Karpas-422 (cell line): ENCODE data around the gene TH. TPM values are rescaled to one million over a fixed set of nuclear protein-coding genes. Genes with fewer than 3 reads are reported as not detected.

Experiments used
- DNase-seq: peaks from one replicate; pipeline ENCODE4 v3.0.0-alpha.2; 2015
- H2AFZ ChIP-seq: fragments of 200-600 bp; sonication (generic); 2 replicates; pipeline ENCODE4 v1.6.1; 2014; ENCODE audit warnings: antibody characterized with exemption, low read length, mixed read lengths
- H3K27ac ChIP-seq: fragments of 200-600 bp; sonication (generic); 2 replicates; pipeline ENCODE4 v1.5.1; 2014; ENCODE audit warnings: mild to moderate bottlenecking, low read length, moderate library complexity
- H3K27me3 ChIP-seq: fragments of 200-600 bp; sonication (generic); 2 replicates; pipeline ENCODE4 v1.6.1; 2014; ENCODE audit warnings: low read length, mixed read lengths
- H3K36me3 ChIP-seq: fragments of 200-600 bp; sonication (generic); 2 replicates; pipeline ENCODE4 v1.6.1; 2014; ENCODE audit warnings: low read length, mixed read lengths; ENCODE audit not compliant: insufficient read depth
- H3K4me1 ChIP-seq: fragments of 200-600 bp; sonication (generic); 2 replicates; pipeline ENCODE4 v1.6.1; 2014; ENCODE audit warnings: mild to moderate bottlenecking, low read length, mixed read lengths
- H3K4me2 ChIP-seq: fragments of 200-600 bp; sonication (generic); 2 replicates; pipeline ENCODE4 v1.6.1; 2014; ENCODE audit warnings: low read length, low read depth, mild to moderate bottlenecking; ENCODE audit not compliant: poor library complexity, severe bottlenecking
- H3K4me3 ChIP-seq: fragments of 200-600 bp; sonication (generic); 2 replicates; pipeline ENCODE4 v1.5.1; 2014; ENCODE audit warnings: mild to moderate bottlenecking, antibody characterized with exemption, low read length, mixed read lengths
- H3K79me2 ChIP-seq: fragments of 200-600 bp; sonication (generic); 2 replicates; pipeline ENCODE4 v1.6.1; 2014; ENCODE audit warnings: mild to moderate bottlenecking, low read length, mixed read lengths
- H3K9ac ChIP-seq: fragments of 200-600 bp; sonication (generic); 2 replicates; pipeline ENCODE4 v1.6.0; 2014; ENCODE audit warnings: low read length
- H3K9me2 ChIP-seq: fragments of 200-600 bp; sonication (generic), shearing (Covaris generic); replicated peaks from 2 replicates; pipeline ENCODE4 v1.6.0; 2014; ENCODE audit warnings: mild to moderate bottlenecking, low read length, moderate library complexity; ENCODE audit not compliant: insufficient read depth
- H3K9me3 ChIP-seq: fragments of 300-700, 200-600 bp; sonication (generic); 2 replicates; pipeline ENCODE4 v1.6.1; 2014; ENCODE audit warnings: low read length, mixed read lengths
- H4K20me1 ChIP-seq: fragments of 200-600 bp; sonication (generic); 2 replicates; pipeline ENCODE4 v1.6.1; 2014; ENCODE audit warnings: mild to moderate bottlenecking, antibody characterized with exemption, low read length, low read depth; ENCODE audit not compliant: insufficient read depth
- total RNA-seq: library from RNA; depleted of rRNA; stranded (reverse); fragments of >200 nt; shearing (Covaris generic); gene quantifications from 2 replicates; pipeline ENCODE4 v1.2.3, GENCODE V29; 2014; ENCODE audit warnings: low replicate concordance

The TH gene
- total RNA-seq, 1 experiment from 2014 or later, result not detected

DNA sequence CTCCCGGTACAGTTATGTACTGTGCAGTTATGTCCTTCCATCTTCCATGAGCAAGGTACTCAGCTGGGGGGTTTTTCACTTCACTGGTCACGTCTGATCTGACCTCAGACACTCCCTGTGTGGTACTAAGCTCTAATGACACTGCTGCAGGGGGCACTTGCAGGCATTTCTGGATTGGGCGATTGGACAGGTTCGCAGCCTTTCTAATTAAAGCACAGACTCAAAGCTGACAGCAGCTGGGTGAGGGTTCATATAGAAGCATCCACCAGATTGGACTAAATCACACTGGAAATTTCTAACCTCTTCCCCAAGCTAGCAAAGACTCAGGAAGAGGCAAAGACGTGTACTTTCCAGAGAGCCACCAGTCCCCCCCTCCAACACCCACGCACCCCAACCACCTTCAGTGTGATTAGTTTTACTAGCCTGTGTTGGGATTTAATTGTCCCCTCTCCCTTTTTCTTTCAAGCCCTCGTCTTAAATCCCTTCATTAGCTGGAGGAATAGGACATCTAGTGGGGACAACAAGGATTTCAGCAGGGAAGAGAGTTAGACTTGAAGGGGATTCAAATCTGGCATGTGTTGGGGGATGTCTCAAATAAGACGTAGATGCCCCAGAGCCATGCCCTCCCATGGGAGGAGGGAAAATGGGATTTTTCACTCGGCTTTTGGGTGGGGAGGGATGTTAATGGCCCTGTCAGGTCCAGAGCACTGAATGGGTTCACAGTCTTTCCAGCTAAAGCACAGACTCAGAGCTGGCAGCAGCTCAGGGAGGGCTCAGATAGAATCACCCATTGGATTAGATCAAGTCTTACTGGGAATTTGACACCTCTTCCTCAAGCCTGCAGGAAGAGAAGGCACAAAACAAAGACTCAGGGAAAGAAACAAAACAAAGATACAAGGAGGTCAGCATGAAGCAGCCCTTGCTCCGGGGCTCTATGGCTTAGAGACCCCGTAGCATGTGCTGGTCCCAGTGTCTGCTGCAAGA, 21.5 kb downstream of the TH start:
- peak; percentile 54 for DNase-seq
- H3K27ac ChIP-seq, result no peak overlapping the region

DNA sequence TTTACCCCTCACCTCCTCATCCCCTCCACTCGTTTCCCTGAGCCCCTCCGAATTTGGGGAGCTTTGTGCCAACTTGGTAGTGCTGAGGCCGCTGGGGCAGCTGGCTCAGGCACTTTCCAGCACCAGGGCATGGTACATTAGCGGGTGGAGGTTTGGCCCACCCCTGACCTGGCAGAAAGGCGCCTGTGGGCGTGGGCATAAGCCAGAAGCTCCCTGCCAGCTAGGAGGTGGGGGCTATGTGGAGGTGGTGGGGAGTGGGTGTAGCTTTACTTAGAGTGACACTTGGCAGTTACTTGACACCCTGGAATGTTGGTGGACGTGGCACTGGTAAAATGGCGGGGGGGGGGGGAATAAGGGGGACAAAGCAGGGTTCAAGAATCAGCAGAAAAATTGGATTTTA, 22.2 kb downstream of the TH start:
- Histone ChIP-seq H4K20me1 (0 out of 2 replicates have a peak, but pooled peaks cover 3% of the 10 kb centered on the region), H2AFZ (no peak overlapping the region), H3K4me1 (0 out of 2 replicates have a peak, but pooled peaks cover 3% of the 10 kb centered on the region), H3K9ac (no peak overlapping the region), H3K27ac (no peak overlapping the region), H3K4me3 (no peak overlapping the region), H3K36me3 (no peaks in the 10 kb centered on the region), H3K9me2 (no peaks in the 10 kb centered on the region), H3K79me2 (no peaks in the 10 kb centered on the region), H3K27me3 (no peaks in the 10 kb centered on the region), H3K4me2 (no peak overlapping the region), H3K9me3 (no peaks in the 10 kb centered on the region)
- no peak for DNase-seq

More for the DNA sequence above, 21.5 kb downstream of the TH start:
- H3K4me1 ChIP-seq, result 0 out of 2 replicates have a peak, but pooled peaks cover 3% of the 10 kb centered on the region
- no peak overlapping the region for H3K4me2 ChIP-seq
- no peak overlapping the region for H3K9ac ChIP-seq
- H4K20me1 ChIP-seq, result 0 out of 2 replicates have a peak, but pooled peaks cover 3% of the 10 kb centered on the region
- no peaks in the 10 kb centered on the region for H3K36me3 ChIP-seq
- no peak overlapping the region for H2AFZ ChIP-seq
- no peak overlapping the region for H3K4me3 ChIP-seq
- no peaks in the 10 kb centered on the region for H3K27me3 ChIP-seq
- H3K9me3 ChIP-seq, result no peaks in the 10 kb centered on the region
- no peaks in the 10 kb centered on the region for H3K79me2 ChIP-seq
- H3K9me2 ChIP-seq, result no peaks in the 10 kb centered on the region

DNA sequence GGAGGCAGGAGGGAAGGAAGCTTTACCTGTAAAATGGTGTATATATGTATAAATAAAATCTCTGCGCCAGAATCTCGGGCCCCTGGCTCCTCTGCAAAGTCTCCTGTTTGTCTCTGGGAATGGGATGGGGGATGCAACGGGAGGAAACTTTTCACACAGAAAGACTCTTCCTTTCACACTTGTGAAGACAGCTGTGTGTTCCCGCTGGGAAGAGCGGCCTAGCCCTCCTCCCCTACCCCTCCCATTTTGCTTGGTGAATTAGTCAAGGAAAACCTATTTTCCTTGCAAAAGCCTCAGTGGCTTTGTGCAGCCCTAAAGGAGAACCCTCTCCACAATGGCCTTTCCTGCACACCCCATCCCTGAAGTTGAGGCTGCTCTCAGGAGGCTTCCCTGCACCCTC, 23.0 kb downstream of the TH start:
- Histone ChIP-seq H3K4me2 (no peak overlapping the region), H3K9me3 (no peaks in the 10 kb centered on the region), H3K4me1 (0 out of 2 replicates have a peak, but pooled peaks cover 3% of the 10 kb centered on the region), H3K4me3 (no peak overlapping the region), H4K20me1 (0 out of 2 replicates have a peak, but pooled peaks cover 3% of the 10 kb centered on the region), H3K27ac (no peak overlapping the region), H3K9me2 (no peaks in the 10 kb centered on the region), H3K27me3 (no peaks in the 10 kb centered on the region), H3K36me3 (no peaks in the 10 kb centered on the region), H3K79me2 (no peaks in the 10 kb centered on the region), H2AFZ (no peak overlapping the region), H3K9ac (no peak overlapping the region)
- DNase-seq, result no peak

DNA sequence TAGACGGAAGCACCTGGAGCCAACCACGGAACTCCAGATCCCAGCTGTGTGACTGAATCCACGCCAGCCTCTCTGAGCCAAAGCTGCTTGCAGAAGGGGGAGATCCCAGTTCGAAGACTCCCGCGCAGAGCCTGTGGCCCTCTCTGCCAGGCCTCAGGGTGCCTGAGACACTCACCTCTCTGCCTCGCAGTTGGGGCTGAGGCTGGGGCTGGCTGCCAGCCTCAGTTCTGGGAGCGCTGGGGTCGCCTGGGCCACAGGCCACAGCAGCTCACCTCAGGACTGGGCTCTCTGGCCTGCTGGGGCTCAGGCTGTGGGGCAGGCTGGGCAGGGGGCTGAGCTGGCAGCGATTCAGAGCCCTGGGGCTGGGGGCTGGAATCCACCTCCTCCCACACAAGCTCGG, 24.2 kb downstream of the TH start:
- DNase-seq, result no peak
- Histone ChIP-seq H3K79me2 (no peaks in the 10 kb centered on the region), H3K27ac (no peak overlapping the region), H2AFZ (no peak overlapping the region), H3K36me3 (no peaks in the 10 kb centered on the region), H3K9me3 (no peaks in the 10 kb centered on the region), H3K4me2 (no peak overlapping the region), H3K9ac (no peak overlapping the region), H4K20me1 (0 out of 2 replicates have a peak, but pooled peaks cover 3% of the 10 kb centered on the region), H3K27me3 (no peaks in the 10 kb centered on the region), H3K9me2 (no peaks in the 10 kb centered on the region), H3K4me1 (0 out of 2 replicates have a peak, but pooled peaks cover 3% of the 10 kb centered on the region), H3K4me3 (no peak overlapping the region)

DNA sequence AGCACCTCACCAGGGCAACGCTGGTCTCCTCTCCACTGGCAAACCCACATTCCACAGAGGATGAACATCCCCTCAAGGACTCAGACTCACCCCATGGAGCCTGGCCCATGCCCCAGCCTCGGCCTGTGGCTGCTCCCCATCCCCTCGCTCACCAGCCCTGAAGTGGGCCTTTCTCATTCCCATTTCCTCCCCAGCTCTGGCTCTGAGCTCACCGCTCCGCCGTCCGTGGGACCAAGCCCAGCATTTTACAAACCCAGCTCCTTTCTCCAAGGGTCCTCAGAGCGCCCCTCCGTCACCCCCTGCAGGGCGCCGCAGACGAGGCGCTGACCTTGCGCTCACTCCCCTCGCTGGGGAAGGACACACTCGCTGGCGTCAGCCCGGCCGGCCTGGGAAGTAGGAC, 25.6 kb downstream of the TH start:
- Histone ChIP-seq H3K79me2 (no peaks in the 10 kb centered on the region), H3K36me3 (no peaks in the 10 kb centered on the region), H4K20me1 (no peaks in the 10 kb centered on the region), H3K27me3 (no peaks in the 10 kb centered on the region), H3K4me1 (no peaks in the 10 kb centered on the region), H3K4me2 (no peak overlapping the region), H3K4me3 (no peak overlapping the region), H3K9me2 (no peaks in the 10 kb centered on the region), H3K27ac (no peak overlapping the region), H3K9ac (no peak overlapping the region), H2AFZ (no peak overlapping the region), H3K9me3 (no peaks in the 10 kb centered on the region)
- no peak for DNase-seq

DNA sequence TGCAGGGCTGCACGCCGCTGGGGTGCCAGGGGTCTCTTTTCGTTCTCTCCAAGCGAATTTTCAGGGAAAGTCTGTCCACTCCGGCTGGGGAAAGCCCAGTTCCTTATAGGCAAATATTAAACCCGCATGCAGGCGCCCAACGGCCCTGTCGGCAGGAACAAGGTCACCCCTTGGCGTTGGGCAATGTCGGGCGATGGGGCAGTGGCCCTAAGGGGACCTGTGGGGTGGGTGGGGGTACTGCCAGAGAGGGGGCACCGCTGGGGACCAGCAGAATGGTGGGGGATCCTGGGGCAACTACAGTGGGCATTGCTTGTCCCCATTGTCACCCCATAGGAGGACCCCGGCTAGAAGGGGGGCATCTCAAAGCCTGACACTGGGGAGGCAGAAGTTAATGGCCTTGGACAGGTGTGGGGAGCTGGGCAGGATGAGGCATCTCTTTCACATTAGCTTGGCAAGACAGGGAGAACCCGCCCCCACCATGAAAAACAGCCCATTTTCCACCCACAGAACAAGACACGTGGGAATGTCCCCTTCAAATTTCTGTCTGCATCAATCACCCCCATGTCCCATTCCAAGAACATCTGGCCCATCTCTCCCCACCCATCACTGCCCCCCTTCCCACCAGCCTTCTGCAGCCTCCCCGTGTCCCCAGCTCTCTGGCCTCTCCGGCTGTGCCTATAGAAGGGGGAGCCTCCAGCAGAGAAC, 26.9 kb downstream of the TH start:
- no peaks in the 10 kb centered on the region for H3K36me3 ChIP-seq
- H3K9me2 ChIP-seq, result no peaks in the 10 kb centered on the region
- DNase-seq, result no peak
- no peak overlapping the region for H3K27ac ChIP-seq
- no peaks in the 10 kb centered on the region for H3K27me3 ChIP-seq
- no peak overlapping the region for H3K4me3 ChIP-seq
- no peaks in the 10 kb centered on the region for H4K20me1 ChIP-seq
- H3K4me1 ChIP-seq, result no peaks in the 10 kb centered on the region
- H3K4me2 ChIP-seq, result no peak overlapping the region
- H3K79me2 ChIP-seq, result no peaks in the 10 kb centered on the region
- H3K9ac ChIP-seq, result no peak overlapping the region
- no peak overlapping the region for H2AFZ ChIP-seq
- H3K9me3 ChIP-seq, result no peaks in the 10 kb centered on the region

DNA sequence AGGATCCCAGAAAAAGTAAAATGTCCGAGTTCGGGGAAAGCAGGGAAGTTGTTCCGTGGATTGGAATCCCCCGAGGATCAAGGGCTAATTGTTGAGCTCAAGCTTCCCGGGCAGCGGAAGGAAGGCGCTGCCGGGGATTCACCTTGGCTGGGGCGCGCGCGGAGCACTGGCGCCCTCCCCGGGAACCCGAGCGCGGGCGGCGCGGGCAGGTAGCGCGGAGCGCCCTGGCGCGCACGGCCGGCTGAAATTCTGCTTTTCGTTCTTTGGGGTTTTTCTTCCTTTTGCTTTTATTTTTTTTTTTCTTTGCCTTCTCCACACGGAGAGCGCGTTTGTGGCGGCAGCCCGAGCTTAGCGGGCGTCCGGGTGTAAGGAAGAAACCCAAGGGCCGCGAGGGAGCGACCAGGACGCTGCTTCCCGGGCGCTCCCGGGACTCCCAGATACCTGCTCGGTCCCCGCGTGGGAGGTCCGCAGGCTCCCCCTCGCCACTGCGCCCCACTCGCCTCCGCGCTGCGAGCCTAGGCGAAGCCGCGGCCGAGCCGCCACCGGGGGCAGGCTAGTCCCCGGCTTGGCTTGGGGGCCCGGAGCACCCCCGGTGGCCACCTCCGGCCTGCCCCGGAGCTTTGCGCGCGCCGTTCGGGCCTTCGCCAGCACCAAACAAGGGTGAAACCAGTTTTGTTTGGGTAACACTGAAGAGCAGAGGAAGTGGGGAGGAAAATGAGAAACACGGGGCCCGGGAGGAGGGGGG, 27.6 kb downstream of the TH start:
- Histone ChIP-seq H3K27me3 (no peaks in the 10 kb centered on the region), H3K4me2 (no peak overlapping the region)

DNA sequence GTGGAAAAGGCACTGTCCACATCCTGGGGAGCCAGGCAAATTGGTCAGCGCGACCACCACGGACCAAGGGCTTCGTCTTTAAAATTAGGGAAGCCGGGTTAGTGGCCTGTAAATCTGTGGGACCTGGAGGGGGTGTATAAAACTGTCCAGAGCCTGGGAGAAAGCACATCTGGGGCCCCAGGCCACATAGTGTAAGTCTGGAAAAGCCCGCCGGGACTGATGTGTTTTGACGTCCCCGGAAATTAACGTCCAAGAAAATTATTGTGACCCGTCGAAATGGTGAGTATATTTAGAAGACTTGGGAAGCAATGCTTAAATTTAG, 28.2 kb downstream of the TH start:
- Histone ChIP-seq H3K4me1 (no peaks in the 10 kb centered on the region), H3K4me3 (no peak overlapping the region), H3K9me2 (no peaks in the 10 kb centered on the region), H3K79me2 (no peaks in the 10 kb centered on the region), H3K36me3 (no peaks in the 10 kb centered on the region), H3K27ac (no peak overlapping the region), H3K27me3 (no peaks in the 10 kb centered on the region), H3K9ac (no peak overlapping the region), H2AFZ (no peak overlapping the region), H4K20me1 (no peaks in the 10 kb centered on the region), H3K9me3 (no peaks in the 10 kb centered on the region), H3K4me2 (no peak overlapping the region)
- no peak for DNase-seq

More for the DNA sequence above, 27.6 kb downstream of the TH start:
- Histone ChIP-seq H3K9me3 (no peaks in the 10 kb centered on the region), H4K20me1 (no peaks in the 10 kb centered on the region), H3K27ac (no peak overlapping the region), H3K79me2 (no peaks in the 10 kb centered on the region), H2AFZ (no peak overlapping the region), H3K4me3 (no peak overlapping the region), H3K9me2 (no peaks in the 10 kb centered on the region), H3K4me1 (no peaks in the 10 kb centered on the region), H3K9ac (no peak overlapping the region), H3K36me3 (no peaks in the 10 kb centered on the region)
- DNase-seq, result no peak
